ENCODE measurements around the gene RPS15A.

- no peak for TF ChIP-seq CTCF (IDR thresholded peaks at IDR 0.05)
- TF ChIP-seq POLR2A (IDR thresholded peaks at IDR 0.05) = no peak
- TF ChIP-seq EP300 (IDR thresholded peaks at IDR 0.05) = no peak
These were observed 44.7 kb upstream of the RPS15A start for GRCh38 chr16:18834864-18835263.
